ENCODE data around the gene ADAM10. TPM values are rescaled to one million over a fixed set of nuclear protein-coding genes. Genes with fewer than 3 reads are reported as not detected.

The ADAM10 gene
- polyA plus RNA-seq, 1 donor (not counting 4 experiments of a cell fraction or from before 2014, with no cell fraction given): 198 TPM

DNA sequence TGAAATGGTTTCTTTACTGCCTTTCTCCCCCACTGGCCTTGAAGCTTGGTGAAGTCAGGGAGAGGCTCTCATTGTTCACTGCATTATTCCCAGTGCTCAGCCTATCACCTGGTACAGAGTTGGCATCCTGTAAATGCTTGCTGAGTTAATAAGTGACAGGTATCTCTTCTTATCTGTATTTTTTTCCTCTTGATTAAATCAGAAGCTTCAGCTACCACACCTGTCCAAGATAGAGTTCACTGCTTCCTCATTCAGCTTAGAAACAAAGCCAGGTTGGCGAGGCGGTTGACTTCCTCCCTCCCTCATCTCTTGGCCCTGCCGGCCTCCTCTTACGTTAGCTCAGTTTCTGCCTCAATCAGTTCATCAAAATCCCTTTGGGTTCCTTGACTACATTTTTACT is 174.9 kb downstream of the ADAM10 start:
- H3K9me3 ChIP-seq (ENCODE audit: control insufficient read depth, low read depth, low read length): no peaks in the 10 kb centered on the region
- no peak overlapping the region for H2AFZ ChIP-seq (ENCODE audit: control insufficient read depth, low read length)
- H3K79me2 ChIP-seq (ENCODE audit: control insufficient read depth, insufficient read depth, low read length): no peaks in the 10 kb centered on the region
- no peaks in the 10 kb centered on the region for H3K9me1 ChIP-seq (ENCODE audit: control insufficient read depth, extremely low read depth, insufficient read depth, low read length)
- no peak overlapping the region for H3K4me3 ChIP-seq (ENCODE audit: control insufficient read depth in 2 of 3, extremely low read depth in 1 of 3, insufficient read depth in 2 of 3, low read depth in 1 of 3, low read length in 3 of 3)
- no peak for DNase-seq (ENCODE audit: low read depth, low spot score)
- dilution Hi-C loops (cut with MboI; ENCODE audit: extremely low pct_ligation_motif_present, low sequenced_read_pairs): no loop called here
- no peaks in the 10 kb centered on the region for H3K36me3 ChIP-seq (ENCODE audit: control insufficient read depth in 2 of 2, extremely low read depth in 1 of 2, insufficient read depth in 2 of 2, low read length in 2 of 2)
- peak; percentile 53 for FAIRE-seq
- H3K4me1 ChIP-seq (ENCODE audit: control insufficient read depth, extremely low read depth, insufficient read depth, low read length): no peaks in the 10 kb centered on the region
- H4K20me1 ChIP-seq (ENCODE audit: control insufficient read depth, extremely low read depth, insufficient read depth, low read length): no peaks in the 10 kb centered on the region
- no peak overlapping the region for H3K27ac ChIP-seq (ENCODE audit: control insufficient read depth, insufficient read depth, low read length)
- H3K27me3 ChIP-seq (ENCODE audit: control insufficient read depth, extremely low read depth, insufficient read depth, low read length): no peaks in the 10 kb centered on the region
- H3K4me2 ChIP-seq (ENCODE audit: control insufficient read depth, extremely low read depth, insufficient read depth, low read depth, low read length): no peak overlapping the region
- H3K9ac ChIP-seq (ENCODE audit: control insufficient read depth, extremely low read depth, insufficient read depth, low read length): no peak overlapping the region
- TF ChIP-seq, protein P1, sequence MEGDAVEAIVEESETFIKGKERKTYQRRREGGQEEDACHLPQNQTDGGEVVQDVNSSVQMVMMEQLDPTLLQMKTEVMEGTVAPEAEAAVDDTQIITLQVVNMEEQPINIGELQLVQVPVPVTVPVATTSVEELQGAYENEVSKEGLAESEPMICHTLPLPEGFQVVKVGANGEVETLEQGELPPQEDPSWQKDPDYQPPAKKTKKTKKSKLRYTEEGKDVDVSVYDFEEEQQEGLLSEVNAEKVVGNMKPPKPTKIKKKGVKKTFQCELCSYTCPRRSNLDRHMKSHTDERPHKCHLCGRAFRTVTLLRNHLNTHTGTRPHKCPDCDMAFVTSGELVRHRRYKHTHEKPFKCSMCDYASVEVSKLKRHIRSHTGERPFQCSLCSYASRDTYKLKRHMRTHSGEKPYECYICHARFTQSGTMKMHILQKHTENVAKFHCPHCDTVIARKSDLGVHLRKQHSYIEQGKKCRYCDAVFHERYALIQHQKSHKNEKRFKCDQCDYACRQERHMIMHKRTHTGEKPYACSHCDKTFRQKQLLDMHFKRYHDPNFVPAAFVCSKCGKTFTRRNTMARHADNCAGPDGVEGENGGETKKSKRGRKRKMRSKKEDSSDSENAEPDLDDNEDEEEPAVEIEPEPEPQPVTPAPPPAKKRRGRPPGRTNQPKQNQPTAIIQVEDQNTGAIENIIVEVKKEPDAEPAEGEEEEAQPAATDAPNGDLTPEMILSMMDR (optimal IDR thresholded peaks at IDR 0.05 in 1 of 3, IDR thresholded peaks at IDR 0.05 in 1 of 3, conservative IDR thresholded peaks at IDR 0.05 in 1 of 3; ENCODE audit: extremely low read depth in 1 of 3, insufficient read depth in 2 of 3, low read length in 3 of 3): no peak

DNA sequence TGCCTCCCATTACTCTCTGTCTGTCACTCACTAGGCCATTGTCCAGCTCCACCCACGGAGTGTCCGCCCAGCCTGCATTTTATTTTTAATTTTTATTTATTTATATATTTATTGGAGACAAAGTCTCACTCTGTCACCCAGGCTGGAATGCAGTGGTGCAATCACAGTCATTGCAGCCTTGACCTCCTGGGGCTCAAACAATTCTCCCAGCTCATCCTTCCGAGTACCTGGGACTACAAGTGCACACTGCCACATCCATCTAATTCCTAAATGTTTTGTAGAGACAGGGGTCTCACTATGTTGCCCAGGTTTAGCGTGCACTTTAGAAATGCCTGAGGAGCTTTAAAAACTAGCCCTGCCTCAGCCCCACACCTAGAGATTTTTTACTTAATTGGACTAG is 176.2 kb downstream of the ADAM10 start:
- DNase-seq (ENCODE audit: low read depth, low spot score) (no peak), FAIRE-seq (no peak)
- H3K79me2 ChIP-seq (ENCODE audit: control insufficient read depth, insufficient read depth, low read length): no peaks in the 10 kb centered on the region
- TF ChIP-seq EZH2 (IDR thresholded peaks at IDR 0.05; ENCODE audit: low read length): no peak
- TF ChIP-seq, protein P1 (optimal IDR thresholded peaks at IDR 0.05 in 1 of 3, IDR thresholded peaks at IDR 0.05 in 1 of 3, conservative IDR thresholded peaks at IDR 0.05 in 1 of 3; ENCODE audit: extremely low read depth in 1 of 3, insufficient read depth in 2 of 3, low read length in 3 of 3): no peak
- H3K4me2 ChIP-seq (ENCODE audit: control insufficient read depth, extremely low read depth, insufficient read depth, low read depth, low read length): no peak overlapping the region
- no peak overlapping the region for H3K27ac ChIP-seq (ENCODE audit: control insufficient read depth, insufficient read depth, low read length)
- H3K9ac ChIP-seq (ENCODE audit: control insufficient read depth, extremely low read depth, insufficient read depth, low read length): no peak overlapping the region
- no peak overlapping the region for H3K4me3 ChIP-seq (ENCODE audit: control insufficient read depth in 2 of 3, extremely low read depth in 1 of 3, insufficient read depth in 2 of 3, low read depth in 1 of 3, low read length in 3 of 3)
- dilution Hi-C loops (cut with MboI; ENCODE audit: extremely low pct_ligation_motif_present, low sequenced_read_pairs): no loop called here
- peaks cover 4% of the 10 kb centered on the region for H3K4me1 ChIP-seq (ENCODE audit: control insufficient read depth, extremely low read depth, insufficient read depth, low read length)
- H3K9me3 ChIP-seq (ENCODE audit: control insufficient read depth, low read depth, low read length): no peaks in the 10 kb centered on the region
- no peaks in the 10 kb centered on the region for H3K27me3 ChIP-seq (ENCODE audit: control insufficient read depth, extremely low read depth, insufficient read depth, low read length)
- H3K9me1 ChIP-seq (ENCODE audit: control insufficient read depth, extremely low read depth, insufficient read depth, low read length): no peaks in the 10 kb centered on the region
- H2AFZ ChIP-seq (ENCODE audit: control insufficient read depth, low read length): no peak overlapping the region
- no peaks in the 10 kb centered on the region for H4K20me1 ChIP-seq (ENCODE audit: control insufficient read depth, extremely low read depth, insufficient read depth, low read length)
- no peaks in the 10 kb centered on the region for H3K36me3 ChIP-seq (ENCODE audit: control insufficient read depth in 2 of 2, extremely low read depth in 1 of 2, insufficient read depth in 2 of 2, low read length in 2 of 2)
